B cell (primary cell): ENCODE results near the gene SLC2A13.

ENCODE experiments used
- CTCF ChIP-seq: fragments of 200-600 bp; IDR thresholded peaks from one replicate; pipeline ENCODE4 v1.8.0; 2022; ENCODE audit warnings: antibody characterized with exemption, mild to moderate bottlenecking
- EZH2 ChIP-seq: IDR thresholded peaks from 2 replicates; pipeline ENCODE4 v1.6.1; 2012; ENCODE audit warnings: borderline replicate concordance, low read depth, mild to moderate bottlenecking, moderate library complexity, low read length; ENCODE audit not compliant: insufficient read depth, poor library complexity, severe bottlenecking

GRCh38 chr12:39883411-39883810 is 222.5 kb downstream of the SLC2A13 start:
- TF ChIP-seq CTCF: no peak
- TF ChIP-seq EZH2: no peak
